DOHH2 (cell line): Measurements from ENCODE around the gene PINLYP.
A peak's percentile ranks its signal among the peaks of the same experiment; 100 is the strongest.

Source experiments
- H3F3A ChIP-seq: fragments of 200-600 bp; sonication (generic), shearing (Covaris generic); 2 replicates; pipeline ENCODE4 v1.6.0; 2016; ENCODE audit warnings: antibody characterized with exemption, mild to moderate bottlenecking; ENCODE audit not compliant: control insufficient read depth, insufficient read depth
- H3K27ac ChIP-seq: fragments of 200-600 bp; sonication (generic); 2 replicates; pipeline ENCODE4 v1.5.1; 2014; ENCODE audit warnings: low read depth, mild to moderate bottlenecking, low read length, moderate library complexity
- H3K27me3 ChIP-seq: fragments of 200-600 bp; sonication (generic); 2 replicates; pipeline ENCODE4 v1.6.1; 2014; ENCODE audit warnings: mild to moderate bottlenecking, low read length, mixed read lengths; ENCODE audit not compliant: control insufficient read depth
- H3K36me3 ChIP-seq: fragments of 200-600 bp; sonication (generic); 2 replicates; pipeline ENCODE4 v1.6.1; 2014; ENCODE audit warnings: mild to moderate bottlenecking, low read length, moderate library complexity, mixed read lengths; ENCODE audit not compliant: control insufficient read depth
- H3K4me1 ChIP-seq: fragments of 200-600 bp; sonication (generic); 2 replicates; pipeline ENCODE4 v1.6.1; 2014; ENCODE audit warnings: mild to moderate bottlenecking, low read length, mixed read lengths; ENCODE audit not compliant: control insufficient read depth
- H3K4me2 ChIP-seq: fragments of 200-600 bp; sonication (generic); 2 replicates; pipeline ENCODE4 v1.6.0; 2014; ENCODE audit warnings: mild to moderate bottlenecking, low read length, moderate library complexity
- H3K4me3 ChIP-seq: fragments of 200-600 bp; sonication (generic); 2 replicates; pipeline ENCODE4 v1.5.1; 2014; ENCODE audit warnings: mild to moderate bottlenecking, low read length, mixed read lengths
- H3K79me2 ChIP-seq: fragments of 200-600 bp; sonication (generic); 2 replicates; pipeline ENCODE4 v1.6.1; 2014; ENCODE audit warnings: mild to moderate bottlenecking, low read length, mixed read lengths; ENCODE audit not compliant: control insufficient read depth
- H3K9me2 ChIP-seq: fragments of 200-600 bp; sonication (generic); replicated peaks from 2 replicates; pipeline ENCODE4 v1.6.1; 2014; ENCODE audit warnings: mild to moderate bottlenecking, low read length, mixed read lengths; ENCODE audit not compliant: control insufficient read depth
- H3K9me3 ChIP-seq: fragments of 200-600 bp; sonication (generic); 2 replicates; pipeline ENCODE4 v1.6.1; 2014; ENCODE audit warnings: antibody characterized with exemption, low read length, mixed read lengths; ENCODE audit not compliant: control insufficient read depth, insufficient read depth
- H4K20me1 ChIP-seq: fragments of 200-600 bp; sonication (generic); 2 replicates; pipeline ENCODE4 v1.6.0; 2014; ENCODE audit warnings: low read depth, mild to moderate bottlenecking, antibody characterized with exemption, low read length, moderate library complexity; ENCODE audit not compliant: control insufficient read depth, insufficient read depth
- CTCF ChIP-seq: fragments of 200-600 bp; sonication (generic); IDR thresholded peaks from one replicate; pipeline ENCODE4 v1.5.1; 2014; ENCODE audit warnings: antibody characterized with exemption, mild to moderate bottlenecking, low read depth, low read length; ENCODE audit not compliant: poor library complexity, severe bottlenecking
- EZH2phosphoT487 ChIP-seq: fragments of 200-600 bp; sonication (generic); IDR thresholded peaks from 2 replicates; pipeline ENCODE4 v1.6.1; 2017; ENCODE audit warnings: borderline replicate concordance, mild to moderate bottlenecking, antibody characterized with exemption, low read length, moderate library complexity, mixed read lengths

The PINLYP gene

DNA sequence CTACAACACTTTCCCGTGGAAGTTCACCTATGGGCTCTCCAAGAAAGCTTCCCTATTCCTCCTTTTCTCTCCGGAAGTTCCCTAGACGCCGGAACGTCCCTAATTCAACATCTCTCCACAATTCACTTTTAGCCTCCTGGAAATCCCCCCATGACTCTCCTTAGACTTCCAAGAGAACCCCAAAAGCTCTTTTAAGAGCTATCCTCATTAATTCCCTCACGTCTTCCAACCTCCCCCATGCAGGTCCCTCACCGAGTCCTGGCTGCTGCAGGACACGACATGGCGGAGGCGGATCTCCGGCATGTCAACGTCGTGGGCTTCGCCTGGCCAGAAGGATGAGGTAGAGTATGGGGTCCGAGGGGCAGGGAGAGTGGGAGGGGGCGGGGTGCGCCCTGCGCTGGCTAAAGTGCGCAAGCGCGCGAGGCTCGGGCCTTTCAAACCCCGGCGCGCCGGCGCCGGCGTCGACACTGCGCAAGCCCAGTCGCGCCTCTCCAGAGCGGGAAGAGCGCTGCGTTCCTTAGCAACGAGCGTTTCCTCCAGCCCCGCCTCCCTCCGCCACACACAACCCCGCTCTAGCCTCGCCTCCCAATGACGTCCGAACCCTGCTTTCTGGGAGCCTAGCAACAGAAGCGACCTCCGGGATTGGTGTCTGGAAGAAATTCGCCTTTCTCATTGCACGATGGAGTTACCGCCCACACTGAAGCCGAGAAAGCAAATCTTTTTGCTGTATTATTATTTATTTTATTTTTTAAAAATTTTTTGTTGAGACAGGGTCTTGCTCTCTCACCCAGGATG lies at the start of gene PINLYP, which contains the start of gene XRCC1:
PINLYP (plus strand) TSS at position 646 of the 795 bp plus-strand sequence. CDS start 1,391 bp downstream, outside the sequence.
XRCC1 (minus strand) TSS at position 372 of the 795 bp plus-strand sequence; CDS start at position 303, 69 bp downstream.
- peaks cover 27% of the 10 kb centered on the region for H3K79me2 ChIP-seq
- H3K9me2 ChIP-seq = no peaks in the 10 kb centered on the region
- no peaks in the 10 kb centered on the region for H3F3A ChIP-seq
- peaks cover 17% of the 10 kb centered on the region for H3K36me3 ChIP-seq
- peak within 1 kb of the TSS; percentile 88 for H3K4me3 ChIP-seq
- TF ChIP-seq EZH2phosphoT487 (no peak), CTCF (no peak)
- no peaks in the 10 kb centered on the region for H4K20me1 ChIP-seq
- H3K4me2 ChIP-seq = peak within 1 kb of the TSS; percentile 88
- H3K9me3 ChIP-seq = no peaks in the 10 kb centered on the region
- H3K27me3 ChIP-seq = peaks cover 8% of the 10 kb centered on the region; the same call in 1 of the 2 replicates
- H3K4me1 ChIP-seq = peaks cover 16% of the 10 kb centered on the region
- peak within 1 kb of the TSS; percentile 22 for H3K27ac ChIP-seq

DNA sequence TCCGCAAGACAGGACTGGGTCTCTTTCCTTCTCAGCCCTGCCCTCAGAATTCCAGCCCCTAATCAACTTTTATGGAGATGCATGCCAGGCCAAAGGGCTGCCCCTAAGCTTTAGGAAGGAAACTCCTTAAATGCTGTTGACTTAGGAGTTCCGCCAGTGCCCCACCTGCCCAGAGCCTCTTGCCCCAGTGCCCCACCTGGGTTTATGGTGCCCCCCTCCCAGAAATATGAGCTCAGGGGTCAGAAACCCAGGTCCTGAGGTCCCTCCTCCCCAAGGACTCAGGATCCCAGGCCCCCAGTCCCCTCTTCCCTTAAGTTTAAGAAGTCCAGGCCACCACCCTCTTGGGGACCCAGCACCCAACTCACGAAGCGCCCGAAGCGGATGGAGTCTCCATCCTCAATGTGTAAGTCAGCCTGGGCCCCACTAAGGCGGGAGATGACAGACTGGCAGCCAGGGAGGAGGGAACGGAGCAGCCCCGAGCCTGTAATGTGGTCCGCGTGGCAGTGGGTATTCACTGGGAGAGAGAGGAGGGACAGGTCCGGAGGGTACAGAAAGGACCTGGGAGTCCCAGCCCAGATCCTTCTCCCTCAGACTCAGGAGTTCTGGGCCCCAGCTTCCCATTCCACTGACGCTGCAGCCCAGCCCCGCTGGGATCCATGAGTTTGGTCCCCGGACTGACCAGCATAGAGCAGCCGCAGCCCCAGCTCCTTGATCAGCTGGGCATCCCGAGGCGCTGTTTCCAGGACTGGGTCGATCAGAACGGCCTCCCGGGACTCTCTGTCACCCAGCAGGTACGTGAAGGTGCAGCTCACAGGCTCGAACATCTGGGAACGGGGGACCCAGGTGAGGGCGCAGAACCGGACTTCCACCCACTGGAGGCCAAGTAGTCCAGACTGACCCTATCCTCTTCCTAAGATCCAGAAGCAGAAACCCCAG lies 49.5 kb upstream of the PINLYP start:
- no peaks in the 10 kb centered on the region for H3K9me2 ChIP-seq
- no peaks in the 10 kb centered on the region for H3K36me3 ChIP-seq
- TF ChIP-seq EZH2phosphoT487 = no peak; the same call in 1 of the 2 replicates
- TF ChIP-seq CTCF = no peak
- H3K79me2 ChIP-seq = no peaks in the 10 kb centered on the region
- peak overlapping the region; percentile 88 for H3K4me2 ChIP-seq
- H4K20me1 ChIP-seq = no peaks in the 10 kb centered on the region
- peaks cover 8% of the 10 kb centered on the region; the same call in 1 of the 2 replicates for H3F3A ChIP-seq
- H3K27me3 ChIP-seq = peaks cover 19% of the 10 kb centered on the region
- H3K27ac ChIP-seq = no peak overlapping the region
- H3K9me3 ChIP-seq = no peaks in the 10 kb centered on the region
- peaks cover 31% of the 10 kb centered on the region for H3K4me1 ChIP-seq
- peak overlapping the region; percentile 82 for H3K4me3 ChIP-seq

GRCh38 chr19:43526884-43527859 lies 48.4 kb upstream of the PINLYP start, which contains the start of gene ETHE1:
Gene ETHE1, minus strand, starts transcription at chr19:43527201. Its CDS starts 24 bp downstream, at chr19:43527177.
- peaks cover 11% of the 10 kb centered on the region; the same call in 1 of the 2 replicates for H3F3A ChIP-seq
- no peaks in the 10 kb centered on the region for H3K79me2 ChIP-seq
- peaks cover 19% of the 10 kb centered on the region for H3K27me3 ChIP-seq
- H4K20me1 ChIP-seq = no peaks in the 10 kb centered on the region
- peaks cover 35% of the 10 kb centered on the region for H3K4me1 ChIP-seq
- TF ChIP-seq EZH2phosphoT487 = peak; percentile 59; the same call in 1 of the 2 replicates
- TF ChIP-seq CTCF = peak; percentile 17
- H3K9me3 ChIP-seq = no peaks in the 10 kb centered on the region
- peak within 1 kb of the TSS; percentile 88 for H3K4me2 ChIP-seq
- H3K4me3 ChIP-seq = peak within 1 kb of the TSS; percentile 82
- no peaks in the 10 kb centered on the region for H3K9me2 ChIP-seq
- H3K27ac ChIP-seq = no peak within 1 kb of the TSS
- no peaks in the 10 kb centered on the region for H3K36me3 ChIP-seq
